EL (cell line): Measurements from ENCODE around the gene ZBTB39.
"Not testable (repeated sequence)": the region's sequence is repeated elsewhere in the genome, so short reads cannot be mapped to it uniquely, and the experiment has no call there.

ENCODE experiments used
- DNase-seq: peaks from one replicate; pipeline ENCODE4 v3.0.0-alpha.2; 2016

ZBTB39 gene

DNA sequence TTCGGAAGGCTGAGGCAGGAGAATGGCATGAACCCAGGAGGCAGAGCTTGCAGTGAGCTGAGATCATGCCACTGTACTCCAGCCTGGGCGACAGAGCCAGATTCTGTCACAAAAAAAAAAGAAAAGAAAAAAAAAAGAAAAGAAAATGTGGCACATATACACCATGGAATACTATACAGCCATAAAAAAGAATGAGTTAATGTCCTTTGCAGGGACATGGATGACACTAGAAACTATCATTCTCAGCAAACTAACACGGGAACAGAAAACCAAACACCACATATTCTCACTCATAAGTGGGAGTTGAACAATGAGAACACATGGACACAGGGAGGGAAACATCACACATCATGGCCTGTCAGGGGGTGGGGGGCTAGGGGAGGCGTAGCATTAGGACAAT lies 29.0 kb downstream of the ZBTB39 start:
- DNase-seq: not testable (repeated sequence)

DNA sequence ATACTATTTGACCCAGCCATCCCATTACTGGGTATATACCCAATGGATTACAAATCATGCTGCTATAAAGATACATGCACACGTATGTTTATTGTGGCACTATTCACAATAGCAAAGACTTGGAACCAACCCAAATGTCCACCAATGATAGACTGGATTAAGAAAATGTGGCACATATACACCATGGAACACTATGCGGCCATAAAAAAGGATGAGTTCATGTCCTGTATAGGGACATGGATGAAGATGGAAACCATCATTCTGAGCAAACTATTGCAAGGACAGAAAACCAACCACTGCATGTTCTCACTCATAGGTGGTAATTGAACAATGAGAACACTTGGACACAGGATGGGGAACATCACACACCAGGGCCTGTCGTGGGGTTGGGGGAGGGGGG lies 32.1 kb downstream of the ZBTB39 start:
- not testable (repeated sequence) for DNase-seq

DNA sequence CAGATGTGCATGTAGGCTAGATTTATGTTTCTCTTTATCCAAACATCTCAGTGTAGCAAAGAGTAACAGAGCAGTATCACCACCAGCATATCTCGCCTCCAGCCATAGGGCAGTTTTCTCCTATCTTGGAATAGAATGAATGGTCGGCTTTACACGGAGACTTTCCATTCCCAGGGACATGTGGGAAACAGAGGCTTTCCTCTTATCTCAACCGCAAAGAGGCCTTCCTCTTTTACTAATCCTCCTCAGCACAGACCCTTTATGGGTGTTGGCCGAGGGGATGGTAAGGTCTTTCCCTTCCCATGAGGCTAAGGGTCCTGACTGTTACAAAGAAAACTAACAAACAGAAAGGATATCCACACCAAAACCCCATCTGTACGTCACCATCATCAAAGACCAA lies 37.4 kb downstream of the ZBTB39 start:
- not testable (repeated sequence) for DNase-seq

DNA sequence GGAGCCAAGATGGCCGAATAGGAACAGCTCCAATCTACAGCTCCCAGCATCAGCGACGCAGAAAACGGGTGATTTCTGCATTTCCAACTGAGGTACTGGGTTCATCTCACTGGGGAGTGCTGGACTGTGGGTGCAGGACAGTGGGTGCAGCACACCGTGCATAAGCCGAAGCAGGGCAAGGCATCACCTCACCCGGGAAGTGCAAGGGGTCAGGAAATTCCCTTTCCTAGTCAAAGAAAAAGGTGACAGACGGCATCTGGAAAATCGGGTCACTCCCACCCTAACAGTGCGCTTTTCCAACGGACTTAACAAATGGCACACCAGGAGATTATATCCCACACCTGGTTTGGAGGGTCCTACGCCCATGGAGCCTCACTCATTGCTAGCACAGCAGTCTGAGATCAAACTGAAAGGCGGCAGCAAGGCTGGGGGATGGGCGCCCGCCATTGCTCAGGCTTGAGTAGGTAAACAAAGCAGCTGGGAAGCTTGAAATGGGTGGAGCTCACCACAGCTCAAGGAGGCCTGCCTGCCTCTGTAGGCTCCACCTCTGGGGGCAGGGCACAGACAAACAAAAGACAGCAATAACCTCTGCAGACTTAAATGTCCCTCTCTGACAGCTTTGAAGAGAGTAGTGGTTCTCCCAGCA lies 40.2 kb downstream of the ZBTB39 start:
- not testable (repeated sequence) for DNase-seq

DNA sequence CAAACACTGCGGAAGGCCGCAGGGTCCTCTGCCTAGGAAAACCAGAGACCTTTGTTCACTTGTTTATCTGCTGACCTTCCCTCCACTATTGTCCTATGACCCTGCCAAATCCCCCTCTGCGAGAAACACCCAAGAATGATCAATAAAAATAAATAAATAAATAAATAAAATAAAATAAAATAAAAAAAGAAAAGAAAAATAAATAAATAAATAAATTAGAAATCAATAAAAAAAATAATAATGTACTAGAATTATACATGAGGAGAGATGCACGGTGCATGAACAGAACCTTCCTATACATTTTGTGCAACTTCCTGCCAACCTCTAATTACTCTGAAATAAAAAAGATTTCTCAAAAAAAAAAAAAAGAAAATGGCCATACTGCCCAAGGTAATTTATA lies 41.2 kb downstream of the ZBTB39 start:
- not testable (repeated sequence) for DNase-seq

DNA sequence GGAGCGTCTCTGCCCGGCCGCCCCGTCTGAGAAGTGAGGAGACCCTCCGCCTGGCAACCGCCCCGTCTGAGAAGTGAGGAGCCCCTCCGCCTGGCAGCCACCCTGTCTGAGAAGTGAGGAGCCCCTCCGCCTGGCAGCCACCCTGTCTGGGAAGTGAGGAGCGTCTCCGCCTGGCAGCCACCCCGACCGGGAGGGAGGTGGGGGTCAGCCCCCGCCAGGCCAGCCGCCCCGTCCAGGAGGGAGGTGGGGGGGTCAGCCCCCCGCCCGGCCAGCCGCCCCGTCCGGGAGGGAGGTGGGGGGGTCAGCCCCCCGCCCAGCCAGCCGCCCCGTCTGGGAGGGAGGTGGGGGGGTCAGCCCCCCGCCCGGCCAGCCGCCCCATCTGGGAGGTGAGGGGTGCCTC lies 42.8 kb downstream of the ZBTB39 start:
- DNase-seq: not testable (repeated sequence)

DNA sequence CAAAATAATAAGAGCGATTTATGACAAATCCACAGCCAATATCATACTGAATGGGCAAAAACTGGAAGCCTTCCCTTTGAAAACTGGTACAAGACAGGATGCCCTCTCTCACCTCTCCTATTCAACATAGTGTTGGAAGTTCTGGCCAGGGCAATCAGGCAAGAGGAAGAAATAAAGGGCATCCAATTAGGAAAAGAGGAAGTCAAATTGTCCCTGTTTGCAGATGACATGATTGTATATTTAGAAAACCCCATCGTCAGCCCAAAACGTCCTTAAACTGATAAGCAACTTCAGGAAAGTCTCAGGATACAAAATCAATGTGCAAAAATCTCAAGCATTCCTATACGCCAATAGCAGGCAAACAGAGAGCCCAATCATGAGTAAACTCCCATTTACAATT lies 44.1 kb downstream of the ZBTB39 start:
- DNase-seq: not testable (repeated sequence)

DNA sequence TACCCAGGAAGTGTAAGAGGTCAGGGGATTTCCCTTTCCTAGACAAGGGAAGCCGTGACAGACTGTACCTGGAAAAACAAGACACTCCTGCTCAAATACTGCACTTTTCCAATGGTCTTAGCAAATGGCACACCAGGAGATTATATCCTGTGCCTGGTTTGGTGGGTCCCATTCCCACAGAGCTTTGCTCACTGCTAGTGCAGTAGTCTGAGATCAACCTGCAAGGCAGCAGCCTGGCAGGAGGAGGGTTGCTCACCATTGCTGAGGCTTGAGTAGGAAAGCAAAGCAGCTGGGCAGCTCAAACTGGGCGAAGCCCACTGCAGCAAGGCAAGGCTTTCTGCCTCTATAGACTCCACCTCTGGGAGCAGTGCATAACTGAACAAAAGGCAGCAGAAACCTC lies 47.9 kb downstream of the ZBTB39 start:
- DNase-seq: no peak

DNA sequence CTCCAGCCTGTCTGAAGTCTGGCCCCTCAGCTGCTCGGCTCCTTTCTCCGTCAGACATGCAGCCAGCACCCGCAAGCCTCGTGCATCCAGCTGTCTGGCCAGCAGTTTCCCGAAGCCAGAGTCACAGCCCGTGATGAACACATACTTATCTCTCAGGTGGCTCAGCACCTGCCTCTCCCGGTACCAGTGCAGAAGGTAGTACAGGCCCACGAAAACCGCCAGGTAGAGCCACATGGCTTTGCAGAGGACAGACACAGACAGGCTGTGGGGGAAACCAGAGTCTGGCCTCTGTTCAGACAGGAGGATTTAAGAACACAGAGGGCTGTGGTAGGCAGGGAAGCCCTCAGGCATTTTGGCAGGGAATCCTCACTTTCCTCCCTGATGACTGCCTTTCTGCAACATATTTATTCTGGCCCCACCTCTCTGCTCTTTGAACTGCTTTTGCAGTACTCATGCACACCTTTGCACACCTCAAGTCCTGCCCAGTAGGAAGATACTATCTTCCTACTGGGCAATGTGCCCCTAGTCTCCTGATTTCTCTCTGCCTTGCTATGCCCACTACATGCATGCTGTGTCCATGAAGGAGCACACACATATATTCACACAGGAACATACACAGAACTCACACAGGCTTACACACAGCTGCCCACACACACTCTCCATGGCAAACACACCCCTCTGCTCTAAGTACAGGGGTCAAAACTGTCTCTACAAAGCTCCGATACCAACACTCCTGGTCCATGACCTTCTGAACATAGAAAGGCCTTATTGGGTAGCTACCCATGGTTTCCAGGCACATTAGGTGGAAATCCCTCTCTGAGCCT lies 48.9 kb downstream of the ZBTB39 start, which contains the start of gene RDH16:
TSS of gene RDH16 (minus strand) at position 380 of the 824 bp plus-strand sequence. CDS start at position 234, 146 bp downstream.
- DNase-seq: no peak

DNA sequence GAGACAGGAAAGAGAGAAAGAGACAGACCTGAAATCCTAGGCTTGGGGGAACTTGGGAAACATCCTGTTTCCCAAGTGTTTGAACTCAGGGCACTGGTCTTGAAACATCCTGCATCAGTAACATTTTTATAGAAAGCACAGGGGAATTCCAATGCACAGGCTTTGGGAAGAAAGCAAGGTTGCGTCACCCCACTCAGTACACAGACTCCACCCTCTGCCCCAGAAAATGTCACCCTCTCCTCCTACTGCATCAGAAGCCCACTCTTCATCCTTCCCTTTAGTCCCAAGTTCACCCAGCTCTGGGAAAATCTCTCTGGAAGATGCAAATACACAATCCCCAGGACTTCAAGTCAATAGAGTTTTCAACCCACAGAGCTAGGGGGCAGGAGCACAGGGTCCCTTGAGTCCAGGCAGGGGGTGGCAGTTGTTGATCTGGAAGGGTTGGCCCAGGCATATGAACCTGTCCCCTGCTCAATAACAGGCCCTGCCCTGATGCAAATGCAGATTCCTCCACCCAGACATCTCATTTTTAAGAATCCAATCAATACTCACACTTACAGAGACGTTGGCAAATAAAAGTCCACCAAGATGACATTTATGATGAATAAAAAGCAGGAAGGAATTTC lies 50.6 kb downstream of the ZBTB39 start:
- DNase-seq: peak; percentile 25

DNA sequence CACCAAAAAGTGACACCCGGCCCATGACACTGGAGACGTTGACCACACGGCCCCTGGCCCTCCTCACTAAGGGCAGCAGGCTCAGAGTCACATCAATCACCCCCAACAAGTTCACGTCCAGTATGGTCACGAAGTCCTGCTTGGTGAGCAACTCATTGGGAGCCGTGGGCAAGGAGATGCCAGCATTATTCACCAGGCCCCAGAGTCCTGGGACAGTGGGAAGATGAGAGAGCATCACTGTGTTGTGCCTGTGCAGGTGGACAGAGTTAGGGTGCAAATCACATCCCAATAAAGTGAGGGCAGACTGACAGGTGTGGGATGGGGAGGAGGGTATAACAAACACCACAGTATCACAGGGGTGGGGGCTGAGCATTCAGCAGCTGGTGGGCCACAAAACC lies 51.4 kb downstream of the ZBTB39 start:
- DNase-seq: no peak

DNA sequence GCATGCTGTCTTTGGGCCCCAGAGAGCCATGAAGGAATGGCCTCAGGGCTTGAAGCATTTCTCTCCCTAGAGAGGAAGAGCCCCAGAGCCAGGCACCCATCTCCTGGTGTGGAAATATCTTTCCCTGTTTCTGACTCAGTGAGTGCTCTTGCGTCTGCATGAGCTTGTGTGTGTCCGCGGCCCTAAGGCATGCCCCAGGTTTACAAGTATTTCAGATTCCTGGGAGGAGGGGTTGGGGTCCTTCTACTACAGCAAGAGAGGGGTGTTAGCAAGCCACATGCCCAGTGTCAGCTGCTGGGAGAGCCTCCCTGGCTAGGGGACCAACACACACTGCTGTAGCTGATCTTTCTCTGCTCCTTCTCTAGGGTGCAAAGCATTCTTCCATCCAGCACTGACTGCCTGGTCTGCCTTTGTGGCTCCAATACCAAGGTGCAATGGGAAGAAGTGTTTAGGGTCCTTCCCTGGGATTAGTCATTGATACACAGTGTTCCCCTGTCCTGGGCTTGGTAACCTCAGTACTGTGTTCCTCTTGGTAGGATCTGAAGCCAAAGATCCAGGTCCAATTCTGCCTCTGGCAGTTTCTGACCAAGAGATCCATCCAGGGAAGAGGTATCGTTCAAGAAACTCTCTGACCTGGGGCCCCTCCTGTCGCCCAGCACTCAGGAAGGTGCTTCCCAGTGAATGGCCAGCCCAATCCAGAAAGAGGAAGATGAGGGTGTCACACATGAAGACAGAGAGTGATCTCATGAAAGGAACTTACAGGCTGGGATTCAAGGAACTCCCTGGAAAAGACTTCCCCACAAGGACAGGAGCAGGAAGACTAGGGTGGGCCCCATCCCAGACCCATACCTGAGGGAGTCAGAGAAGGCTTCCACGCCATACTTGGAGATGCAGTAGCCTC lies 52.0 kb downstream of the ZBTB39 start:
- no peak for DNase-seq

DNA sequence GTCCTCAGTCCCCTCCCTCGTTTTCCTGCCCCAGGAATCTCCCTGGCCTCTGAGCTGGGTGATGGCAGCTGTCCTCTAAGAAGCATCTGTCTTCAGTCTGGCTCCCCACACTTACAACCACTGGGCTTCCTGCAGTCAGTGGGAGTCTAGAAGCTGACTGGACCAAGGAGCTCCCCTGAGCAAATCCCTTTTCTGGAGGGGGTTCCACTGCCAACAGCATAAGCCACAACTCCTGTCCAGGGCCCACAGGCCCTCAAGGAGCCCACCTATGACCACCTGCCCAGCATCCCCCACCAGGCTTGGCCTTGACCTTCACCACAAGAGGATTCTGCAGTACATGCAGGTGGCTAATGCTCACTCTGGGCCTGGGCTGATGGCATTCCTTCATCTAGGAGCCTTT lies 53.0 kb downstream of the ZBTB39 start:
- no peak for DNase-seq

DNA sequence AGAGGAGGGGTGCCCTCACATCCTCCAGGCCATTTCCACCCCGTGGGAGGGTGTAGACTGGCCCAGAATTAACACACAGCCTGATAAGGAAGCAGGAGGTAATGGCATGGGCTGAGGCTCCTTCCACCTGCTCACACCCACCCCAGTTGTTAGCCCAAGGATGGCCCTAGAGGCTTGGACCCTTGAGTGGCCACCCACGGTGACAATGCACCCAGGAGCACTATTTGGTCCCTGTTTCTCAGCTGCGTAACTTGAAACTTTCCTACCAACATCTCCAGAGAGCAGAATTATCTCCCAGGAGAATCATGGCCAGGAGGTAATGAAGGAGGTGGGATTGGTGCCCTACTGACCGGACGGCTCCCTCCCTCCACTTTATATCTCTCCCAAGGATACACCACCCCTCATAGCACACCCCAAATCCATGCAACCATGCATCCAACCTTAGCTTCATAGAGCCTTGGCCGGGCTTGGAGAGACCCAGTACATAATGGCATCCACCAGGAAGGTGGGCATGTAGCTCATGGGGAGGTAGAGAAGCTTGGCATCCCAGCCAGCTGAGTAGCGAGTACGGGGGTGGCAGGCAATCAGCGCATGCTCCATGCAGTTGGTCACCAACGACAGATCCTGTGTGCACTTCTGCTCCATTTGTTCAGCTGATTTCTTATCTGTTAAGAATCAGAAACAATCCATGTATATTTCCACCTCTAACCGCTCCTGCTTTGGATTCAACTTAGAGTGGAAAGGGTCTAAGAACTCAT lies 54.6 kb downstream of the ZBTB39 start:
- DNase-seq: no peak

DNA sequence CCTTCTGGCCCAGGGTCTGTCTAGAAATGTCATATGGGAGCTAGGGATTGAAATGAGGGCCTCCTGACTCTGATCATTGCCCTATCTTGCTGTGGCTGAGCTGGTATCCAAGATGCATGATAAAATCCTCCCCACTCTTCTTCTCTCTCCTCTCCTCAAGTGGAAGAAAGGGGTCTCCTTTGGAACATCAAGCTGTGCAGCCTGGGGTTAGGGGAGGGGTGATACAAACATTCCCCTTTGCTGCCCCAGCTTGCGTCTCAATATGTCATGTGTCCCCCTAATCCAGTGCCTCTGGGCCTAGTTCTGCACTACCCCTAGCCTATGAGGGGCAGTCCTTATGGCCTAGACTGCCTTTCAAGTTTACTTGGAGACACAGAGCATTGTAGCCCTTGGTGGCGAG lies 57.5 kb downstream of the ZBTB39 start:
- DNase-seq: no peak
